ENCODE measurements around the gene GBP7.

GRCh38 chr1:89085781-89086180 is 90.0 kb downstream of the GBP7 start:
- no peak for TF ChIP-seq MYC (IDR thresholded peaks at IDR 0.05; ENCODE audit: insufficient read depth, insufficient read length, insufficient replicate concordance, low read length, severe bottlenecking)
- TF ChIP-seq CHD2 (IDR thresholded peaks at IDR 0.05; ENCODE audit: borderline replicate concordance, low read depth, low read length): no peak
- TF ChIP-seq PAX5 (IDR thresholded peaks at IDR 0.05; ENCODE audit: borderline replicate concordance, low read depth, low read length): no peak
- TF ChIP-seq POLR2AphosphoS5 (IDR thresholded peaks at IDR 0.05; ENCODE audit: low read length): no peak
- no peak for TF ChIP-seq NFYB (IDR thresholded peaks at IDR 0.05; ENCODE audit: insufficient read depth, low read depth, low read length)
- TF ChIP-seq CREB1 (IDR thresholded peaks at IDR 0.05; ENCODE audit: low read depth): no peak
- TF ChIP-seq POLR2A (IDR thresholded peaks at IDR 0.05; ENCODE audit: low read depth, low read length): no peak
- TF ChIP-seq CTCF (IDR thresholded peaks at IDR 0.05 in 2 of 3, conservative IDR thresholded peaks at IDR 0.05 in 1 of 3; ENCODE audit: control insufficient read depth in 2 of 3, extremely low read depth in 1 of 3, insufficient read depth in 1 of 3, low read depth in 3 of 3, low read length in 3 of 3): peak; percentile 56 to 72 (median 61); a peak in 5 of 6 replicates
- no peak for TF ChIP-seq ESRRA (IDR thresholded peaks at IDR 0.05; ENCODE audit: low read length)
- TF ChIP-seq EGR1 (IDR thresholded peaks at IDR 0.05; ENCODE audit: borderline replicate concordance in 1 of 2, low read depth in 2 of 2, low read length in 2 of 2): no peak

All from GM12878 (cell line).